Stimulated activated CD8-positive, alpha-beta memory T cell treated with anti-CD3 and anti-CD28 coated beads, Interleukin-15, amount 100 ng/mL, for 24 hours (primary cell): ENCODE data around the gene ULK4.
"Not testable (repeated sequence)": the region's sequence is repeated elsewhere in the genome, so short reads cannot be mapped to it uniquely, and the experiment has no call there.

Experiments used
- DNase-seq: peaks from one replicate; pipeline ENCODE4 v3.0.0-alpha.2; 2020; ENCODE audit warnings: low read depth

ULK4 gene

DNA sequence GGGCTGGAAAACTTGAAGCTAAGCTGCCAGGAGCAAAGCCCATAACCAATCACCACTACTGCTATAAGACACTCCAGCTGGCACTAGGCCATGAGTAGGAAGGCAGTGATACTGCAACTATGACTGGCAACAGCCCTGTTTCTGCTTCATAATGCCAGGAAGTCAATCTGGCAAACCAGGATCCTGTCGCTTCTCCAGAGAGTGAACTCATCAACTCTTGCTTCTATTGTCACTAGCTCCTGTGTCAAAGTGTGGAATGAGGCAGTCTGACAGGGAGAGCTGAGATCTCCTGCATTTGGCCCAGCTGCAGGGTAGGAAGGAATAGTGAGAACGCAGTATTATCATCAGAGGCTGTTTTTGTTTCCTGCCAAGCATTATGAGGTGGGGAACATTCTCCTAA is 657.3 kb downstream of the ULK4 start:
- DNase-seq = no peak

- no peak for DNase-seq
Measured at GRCh38 chr3:41302295-41302694, 659.6 kb downstream of the ULK4 start.

- DNase-seq = no peak
Measured at GRCh38 chr3:41301548-41301947, 660.4 kb downstream of the ULK4 start.

DNA sequence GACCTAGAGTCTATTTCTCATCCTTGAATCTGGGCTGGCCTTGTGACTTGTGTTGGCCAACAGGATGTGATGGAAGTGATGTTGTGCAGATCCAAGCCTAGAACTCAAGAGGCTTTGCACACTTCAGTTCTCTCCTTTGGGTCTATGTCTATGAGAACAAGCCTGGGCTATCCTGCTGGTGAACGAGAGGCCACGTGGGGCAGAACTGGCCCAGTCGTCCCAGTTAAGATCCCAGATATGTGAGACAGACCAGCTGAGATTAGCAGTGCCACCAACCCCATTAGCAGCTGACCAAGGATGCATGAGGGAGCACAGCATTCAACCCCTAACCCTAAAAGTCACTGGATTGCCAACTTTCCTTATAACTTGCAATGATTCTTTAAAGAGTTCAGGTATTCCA is 662.9 kb downstream of the ULK4 start:
- no peak for DNase-seq

GRCh38 chr3:41297750-41298149 is 664.2 kb downstream of the ULK4 start:
- no peak for DNase-seq

DNA sequence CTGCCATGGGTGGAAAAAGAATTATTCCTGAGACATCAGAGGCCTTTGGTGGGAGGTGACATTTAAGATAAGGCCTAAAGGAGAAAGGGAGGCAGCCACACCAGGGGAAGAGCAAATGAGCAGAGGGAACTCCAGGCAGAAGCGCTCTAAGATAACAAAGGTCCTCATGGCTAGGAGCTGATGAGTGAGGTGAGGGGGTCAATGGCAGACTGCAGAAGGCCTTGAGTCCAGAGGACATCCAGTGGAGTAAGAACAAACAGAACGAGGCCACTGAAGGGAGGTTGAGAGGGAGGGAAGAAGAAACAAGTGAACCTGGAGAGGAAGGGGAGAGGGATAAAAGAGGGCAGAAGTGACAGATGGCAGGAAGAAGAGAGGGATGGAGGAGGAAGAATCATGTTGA is 665.3 kb downstream of the ULK4 start:
- DNase-seq = no peak

- no peak for DNase-seq
Measured at GRCh38 chr3:41295740-41296139, 666.2 kb downstream of the ULK4 start.

- no peak for DNase-seq
Measured at GRCh38 chr3:41293169-41293681, 668.7 kb downstream of the ULK4 start.

DNA sequence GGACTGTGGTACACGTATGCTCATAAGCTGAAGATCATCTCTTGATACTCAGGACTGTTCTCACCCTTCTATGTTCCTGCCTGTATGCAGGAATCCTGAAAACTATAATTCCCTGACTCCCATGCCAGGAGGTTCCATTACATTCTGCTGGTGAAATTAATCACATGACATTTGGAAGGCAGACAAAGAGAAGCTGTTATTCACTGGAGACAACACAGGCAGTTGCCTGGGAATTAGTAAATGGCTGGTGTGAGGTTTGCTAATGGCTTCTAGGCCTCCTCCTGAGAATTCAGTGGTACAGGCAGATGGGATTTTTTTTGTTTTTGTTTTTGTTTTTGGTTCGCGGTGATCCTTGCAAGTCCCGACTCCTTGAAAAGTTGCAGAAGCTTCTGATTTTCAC is 671.2 kb downstream of the ULK4 start:
- DNase-seq = no peak

DNA sequence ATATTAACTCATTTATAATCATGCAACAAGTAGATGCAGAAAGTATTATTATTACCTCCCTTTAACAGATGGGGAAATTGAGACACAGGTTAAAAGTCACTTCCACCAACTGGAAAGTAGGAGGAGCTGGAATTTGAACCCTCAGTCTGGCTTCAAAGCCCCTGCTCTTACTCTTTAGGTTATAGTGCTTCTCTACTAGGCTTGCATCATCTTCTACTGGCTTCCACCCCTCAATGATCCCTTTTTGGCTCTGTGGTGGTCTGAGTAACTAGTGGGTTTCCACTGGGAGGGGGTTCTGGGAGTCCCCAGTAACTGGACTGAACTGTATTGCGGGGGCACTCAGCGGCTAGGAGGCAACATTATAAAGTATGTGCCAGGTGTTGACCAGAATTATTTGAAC is 671.6 kb downstream of the ULK4 start:
- DNase-seq = no peak

- no peak for DNase-seq
Measured at GRCh38 chr3:41288785-41289184, 673.1 kb downstream of the ULK4 start.

GRCh38 chr3:41286305-41286704 is 675.6 kb downstream of the ULK4 start:
- no peak for DNase-seq

DNA sequence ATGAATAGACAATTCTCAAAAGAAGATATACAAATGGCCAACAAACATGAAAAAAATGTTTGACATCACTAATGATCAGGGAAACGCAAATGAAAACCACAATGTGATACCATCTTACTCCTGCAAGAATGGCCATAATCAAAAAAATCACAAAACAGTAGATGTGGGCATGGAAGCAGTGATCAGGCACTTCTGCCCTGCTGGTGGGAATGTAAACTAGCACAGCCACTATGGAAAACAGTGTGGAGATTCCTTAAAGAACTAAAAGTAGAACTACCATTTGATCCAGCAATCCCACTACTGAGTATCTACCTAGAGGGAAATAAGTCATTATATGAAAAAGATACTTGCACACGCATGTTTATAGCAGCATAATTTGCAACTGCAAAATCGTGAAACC is 677.0 kb downstream of the ULK4 start:
- not testable (repeated sequence) for DNase-seq

- no peak for DNase-seq
Measured at GRCh38 chr3:41277790-41278465, 684.0 kb downstream of the ULK4 start.

DNA sequence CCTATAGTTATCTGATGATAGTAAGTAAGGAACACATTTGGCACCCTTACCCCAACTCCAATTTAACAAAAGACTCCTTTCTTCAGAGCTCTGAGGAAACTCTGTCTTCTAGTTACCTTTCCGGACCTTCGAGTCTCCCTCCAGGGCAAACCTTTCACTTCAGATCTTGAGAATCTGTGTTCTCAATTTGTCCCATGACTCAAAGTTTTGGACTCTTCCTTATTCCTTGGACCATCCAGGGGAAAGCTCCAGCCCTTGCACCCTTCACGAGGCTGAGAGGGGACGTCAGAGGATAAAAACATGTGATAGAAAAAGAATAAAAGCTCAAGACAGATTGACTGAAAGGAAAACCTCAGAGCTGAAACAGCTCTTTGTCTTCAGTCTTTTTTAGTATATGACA is 685.7 kb downstream of the ULK4 start:
- DNase-seq = no peak

DNA sequence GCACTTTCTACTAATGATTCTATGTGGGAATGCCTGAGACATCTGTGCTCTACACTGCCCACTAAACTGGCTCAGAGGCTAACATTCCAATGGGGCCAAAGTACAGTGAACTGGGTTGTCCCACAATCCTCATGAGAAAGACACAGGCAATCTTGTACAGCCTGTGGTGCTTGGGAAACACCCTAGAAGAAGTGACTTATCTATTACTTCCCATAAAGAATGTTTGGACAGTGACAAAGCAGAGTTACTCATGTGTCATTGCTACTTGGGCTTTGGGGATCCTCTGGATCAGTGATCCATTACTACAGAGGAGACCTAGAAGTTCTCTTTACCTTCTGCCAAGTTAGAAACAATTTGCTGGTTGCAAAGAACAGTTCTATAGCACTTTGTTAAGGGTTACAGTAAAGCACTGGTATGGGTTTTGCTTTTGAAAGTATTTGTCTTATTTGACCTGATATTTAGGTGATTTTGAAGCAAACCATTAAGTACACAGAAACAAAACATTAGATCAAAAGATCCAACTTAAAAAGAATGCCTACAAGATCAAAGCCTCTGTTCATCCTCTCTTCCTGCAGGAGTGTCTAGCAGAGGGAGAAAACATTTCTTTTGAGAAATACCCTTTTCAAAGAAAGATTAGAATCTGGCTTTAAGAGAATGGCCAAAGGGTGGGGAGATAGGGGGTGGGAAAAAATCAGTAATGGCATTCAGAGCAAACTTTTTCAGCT is 686.8 kb downstream of the ULK4 start:
- DNase-seq = no peak

DNA sequence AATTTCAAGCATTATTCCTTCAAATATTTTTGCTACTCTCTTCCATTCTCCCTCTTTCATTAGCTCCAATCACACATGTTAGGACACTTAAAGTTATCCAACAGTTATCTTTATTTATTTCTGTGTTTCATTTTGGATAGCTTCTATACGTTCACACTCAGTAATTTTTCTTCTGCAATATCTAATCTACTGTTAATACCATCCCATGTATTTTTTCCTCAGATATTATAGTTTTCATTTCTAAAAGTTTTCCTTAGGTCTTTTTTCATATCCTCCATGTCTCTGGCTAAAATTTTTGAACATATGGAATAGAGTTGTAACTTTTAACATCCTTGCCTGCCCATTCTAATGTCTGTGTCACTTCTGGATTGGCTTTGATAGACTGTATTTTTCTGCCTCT is 689.2 kb downstream of the ULK4 start:
- no peak for DNase-seq

- no peak for DNase-seq
Measured at GRCh38 chr3:41267975-41268640, 693.8 kb downstream of the ULK4 start.

GRCh38 chr3:41265823-41266273 is 696.1 kb downstream of the ULK4 start:
- DNase-seq = no peak

DNA sequence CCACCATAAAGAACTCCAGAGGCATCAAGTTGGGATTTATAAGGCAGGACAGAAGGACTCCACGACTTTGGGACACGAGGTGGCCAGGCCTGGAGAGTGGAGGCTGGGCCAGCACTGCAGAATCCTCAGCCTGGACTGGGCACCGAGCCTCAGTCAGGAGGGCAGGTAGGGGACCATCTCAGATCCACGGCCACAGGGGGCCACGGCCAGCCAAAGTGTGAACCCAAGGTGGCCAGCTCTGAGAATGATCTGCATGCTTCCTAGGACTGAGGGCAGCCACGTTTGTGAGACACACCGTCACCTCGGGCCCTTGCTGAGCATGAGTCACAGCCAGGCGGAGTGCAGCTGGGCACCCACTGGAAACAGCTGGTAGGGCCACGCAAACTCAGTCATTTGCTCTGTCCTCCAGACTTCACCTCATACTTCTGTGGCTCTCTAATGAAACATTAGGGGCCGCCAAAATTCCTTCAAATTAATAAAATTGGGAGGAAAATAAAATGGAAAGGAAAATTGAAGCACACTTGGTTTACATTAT is 696.8 kb downstream of the ULK4 start:
- DNase-seq = no peak

- DNase-seq = no peak
Measured at GRCh38 chr3:41260063-41260450, 701.8 kb downstream of the ULK4 start.

DNA sequence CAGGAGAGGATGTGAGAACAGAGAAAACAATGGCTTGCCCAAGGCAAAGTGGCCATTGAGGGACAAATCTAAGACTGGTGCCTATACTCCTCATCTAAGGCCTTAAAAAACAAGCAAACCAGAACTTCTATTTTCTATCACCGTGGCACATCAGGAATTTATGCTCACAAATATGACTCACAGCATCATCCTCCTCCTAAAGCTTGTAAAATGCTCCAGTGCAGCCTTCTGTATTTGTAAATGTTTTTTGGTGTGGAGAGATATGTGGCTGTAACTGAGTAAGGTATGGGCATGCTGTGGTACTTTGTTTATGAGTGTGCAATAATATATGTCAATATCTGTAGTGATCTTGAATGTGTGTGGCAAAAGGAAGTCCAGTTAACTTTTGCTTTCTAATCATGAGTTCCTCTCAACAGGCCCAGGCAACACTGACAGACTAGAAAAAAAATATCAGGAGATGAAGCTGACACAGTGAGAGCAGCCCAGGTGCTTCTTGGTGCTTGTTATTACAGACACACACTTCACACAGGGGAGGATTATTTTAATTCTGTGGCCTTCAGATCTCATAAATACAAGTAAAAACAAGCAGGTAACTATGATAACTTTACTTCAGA is 702.3 kb downstream of the ULK4 start:
- no peak for DNase-seq
